H9 (cell line): ENCODE data around the gene SPRY2. TPM values are rescaled to one million over a fixed set of nuclear protein-coding genes. Genes with fewer than 3 reads are reported as not detected.

ENCODE experiments used
- DNase-seq: peaks from one replicate; pipeline ENCODE4 v3.0.0-alpha.2; 2017
- H2AFZ ChIP-seq: one replicate; pipeline ENCODE4 v1.6.1; 2013; ENCODE audit warnings: mild to moderate bottlenecking, low read length, control low read depth, moderate library complexity
- H2AK5ac ChIP-seq: 2 replicates; pipeline ENCODE4 v1.6.1; 2013; ENCODE audit warnings: low read length, control low read depth, mixed read lengths; ENCODE audit not compliant: insufficient read length
- H2BK120ac ChIP-seq: one replicate; pipeline ENCODE4 v1.6.1; 2013; ENCODE audit warnings: low read depth, mild to moderate bottlenecking, low read length, control low read depth, inconsistent platforms; ENCODE audit not compliant: poor library complexity, severe bottlenecking
- H2BK12ac ChIP-seq: 2 replicates; pipeline ENCODE4 v1.6.1; 2013; ENCODE audit warnings: low read length, control low read depth, mixed read lengths, low read depth; ENCODE audit not compliant: insufficient read length
- H2BK15ac ChIP-seq: 2 replicates; pipeline ENCODE4 v1.6.1; 2013; ENCODE audit warnings: low read depth, low read length, control low read depth
- H2BK20ac ChIP-seq: one replicate; pipeline ENCODE4 v1.6.1; 2013; ENCODE audit warnings: low read depth, mild to moderate bottlenecking, low read length, control low read depth, inconsistent platforms; ENCODE audit not compliant: poor library complexity, severe bottlenecking
- H2BK5ac ChIP-seq: 2 replicates; pipeline ENCODE4 v1.6.1; 2013; ENCODE audit warnings: low read length, control low read depth, mixed read lengths; ENCODE audit not compliant: insufficient read length
- H3K14ac ChIP-seq: 2 replicates; pipeline ENCODE4 v1.6.1; 2013; ENCODE audit warnings: low read length, control low read depth; ENCODE audit not compliant: insufficient read depth
- H3K18ac ChIP-seq: 2 replicates; pipeline ENCODE4 v1.6.1; 2013; ENCODE audit warnings: low read depth, mild to moderate bottlenecking, mixed read lengths, low read length, control low read depth; ENCODE audit not compliant: insufficient read length
- H3K23ac ChIP-seq: 2 replicates; pipeline ENCODE4 v1.6.1; 2013; ENCODE audit warnings: low read length, control low read depth, mixed read lengths, low read depth; ENCODE audit not compliant: insufficient read length
- H3K23me2 ChIP-seq: 2 replicates; pipeline ENCODE4 v1.6.1; 2013; ENCODE audit warnings: low read depth, mild to moderate bottlenecking, mixed read lengths, low read length, control low read depth; ENCODE audit not compliant: insufficient read length, poor library complexity, severe bottlenecking
- H3K27ac ChIP-seq: 2 replicates; pipeline ENCODE4 v1.5.1; 2013; ENCODE audit warnings: low read length, control low read depth, mixed read lengths, low read depth; ENCODE audit not compliant: insufficient read length
- H3K27me3 ChIP-seq: 2 replicates; pipeline ENCODE4 v1.6.1; 2013; ENCODE audit warnings: low read length, control low read depth, inconsistent platforms; ENCODE audit not compliant: insufficient read depth
- H3K4ac ChIP-seq: 2 replicates; pipeline ENCODE4 v1.6.1; 2013; ENCODE audit warnings: low read depth, mild to moderate bottlenecking, control low read depth, inconsistent platforms, low read length, moderate library complexity
- H3K4me1 ChIP-seq: 2 replicates; pipeline ENCODE4 v1.6.1; 2013; ENCODE audit warnings: low read length, control low read depth, inconsistent platforms; ENCODE audit not compliant: insufficient read depth
- H3K4me2 ChIP-seq: 2 replicates; pipeline ENCODE4 v1.6.1; 2013; ENCODE audit warnings: low read length, control low read depth, mixed read lengths; ENCODE audit not compliant: insufficient read length, insufficient read depth
- H3K56ac ChIP-seq: 2 replicates; pipeline ENCODE4 v1.6.1; 2013; ENCODE audit warnings: low read depth, mild to moderate bottlenecking, mixed read lengths, low read length, control low read depth; ENCODE audit not compliant: insufficient read length
- H3K79me1 ChIP-seq: 2 replicates; pipeline ENCODE4 v1.6.1; 2013; ENCODE audit warnings: low read depth, mild to moderate bottlenecking, moderate library complexity, low read length, control low read depth, inconsistent platforms; ENCODE audit not compliant: insufficient read depth, poor library complexity, severe bottlenecking
- H3K79me2 ChIP-seq: 2 replicates; pipeline ENCODE4 v1.6.1; 2013; ENCODE audit warnings: low read length, control low read depth, inconsistent platforms; ENCODE audit not compliant: insufficient read depth
- H3K9ac ChIP-seq: 2 replicates; pipeline ENCODE4 v1.6.1; 2013; ENCODE audit warnings: low read length, control low read depth, mixed read lengths; ENCODE audit not compliant: insufficient read length; ENCODE audit errors: extremely low read depth
- H3K9me3 ChIP-seq: one replicate; pipeline ENCODE4 v1.6.1; 2013; ENCODE audit warnings: low read depth, low read length, inconsistent platforms; ENCODE audit not compliant: control insufficient read depth
- H3T11ph ChIP-seq: one replicate; pipeline ENCODE4 v1.6.1; 2013; ENCODE audit warnings: mild to moderate bottlenecking, low read length, control low read depth, inconsistent platforms
- H4K20me1 ChIP-seq: one replicate; pipeline ENCODE4 v1.6.1; 2013; ENCODE audit not compliant: control insufficient read depth, insufficient read length, insufficient read depth
- H4K5ac ChIP-seq: 2 replicates; pipeline ENCODE4 v1.6.1; 2013; ENCODE audit warnings: low read depth, mild to moderate bottlenecking, mixed read lengths, low read length, control low read depth; ENCODE audit not compliant: insufficient read length
- H4K8ac ChIP-seq: replicated peaks from 2 replicates; pipeline ENCODE4 v1.6.1; 2013; ENCODE audit warnings: low read length, control low read depth, mixed read lengths, low read depth; ENCODE audit not compliant: insufficient read length
- H4K91ac ChIP-seq: 2 replicates; pipeline ENCODE4 v1.6.1; 2013; ENCODE audit warnings: low read depth, mild to moderate bottlenecking, moderate library complexity, mixed read lengths, low read length, control low read depth; ENCODE audit not compliant: insufficient read length
- H3K27ac Mint-ChIP-seq, 3 experiments: 2 replicates in 2 of 3; 3 replicates in 1 of 3; pipeline ENCODE4 v1.8.0; 2020 to 2021; ENCODE audit warnings: mixed read lengths in 3 of 3, mild to moderate bottlenecking in 1 of 3, moderate library complexity in 1 of 3
- H3K27me3 Mint-ChIP-seq: 2 replicates; pipeline ENCODE4 v1.8.0; 2021; ENCODE audit warnings: low read depth, mild to moderate bottlenecking, moderate library complexity, mixed read lengths
- H3K36me3 Mint-ChIP-seq, 3 experiments: 2 replicates in 2 of 3; 3 replicates in 1 of 3; pipeline ENCODE4 v1.8.0; 2020 to 2021; ENCODE audit warnings: low read depth in 3 of 3, mixed read lengths in 3 of 3; ENCODE audit not compliant: insufficient read depth in 1 of 3
- H3K4me1 Mint-ChIP-seq, 2 experiments: 2 replicates each; pipeline ENCODE4 v1.8.0; 2020; ENCODE audit warnings: mixed read lengths in 2 of 2
- H3K4me3 Mint-ChIP-seq, 2 experiments: 2 replicates in 1 of 2; 3 replicates in 1 of 2; pipeline ENCODE4 v1.8.0; 2020 to 2021; ENCODE audit warnings: mild to moderate bottlenecking in 2 of 2, mixed read lengths in 2 of 2, moderate library complexity in 1 of 2
- H3K9me3 Mint-ChIP-seq, 2 experiments: 2 replicates in 1 of 2; 3 replicates in 1 of 2; pipeline ENCODE4 v1.8.0; 2020; ENCODE audit warnings: mild to moderate bottlenecking in 2 of 2, mixed read lengths in 2 of 2, moderate library complexity in 1 of 2
- WGBS: extraction: QIAGEN DNeasy Blood & Tissue Kit; methylation state at CpG from one replicate; pipeline ENCODE4 v1.1.7; 2013; ENCODE audit warnings: missing lambda C conversion rate, low lambda C conversion rate, mixed read lengths; ENCODE audit not compliant: insufficient read length; ENCODE audit errors: extremely low coverage; 5-methylcytosine and 5-hydroxymethylcytosine counted together
- total RNA-seq: library from RNA; stranded (reverse); gene quantifications from 2 replicates; pipeline ENCODE4 v1.2.1, GENCODE V29; 2021
- TF ChIP-seq, protein P1 (sequence below): fragments of 200-600 bp; sonication (generic); conservative IDR thresholded peaks from 3 replicates; pipeline ENCODE4 v1.8.0; 2021; ENCODE audit warnings: antibody characterized with exemption, mild to moderate bottlenecking

The SPRY2 gene
- total RNA-seq, 1 experiment from 2014 or later = 56.4 TPM

- H3K4me1 Mint-ChIP-seq = peaks cover 1 to 5% of the 10 kb centered on the region in 2 experiments; a peak in 2 of 4 replicates
- no CpG with 5 or more reads among the region's 5 CpGs for WGBS
Observed at GRCh38 chr13:80312012-80312704, 28.8 kb downstream of the SPRY2 start.

More at GRCh38 chr13:80312012-80312704, 28.8 kb downstream of the SPRY2 start:
- H3K23me2 ChIP-seq = no peaks in the 10 kb centered on the region
- H4K8ac ChIP-seq = no peak overlapping the region
- no peak overlapping the region for H2AK5ac ChIP-seq
- H3K9ac ChIP-seq = no peak overlapping the region
- H3K4ac ChIP-seq = no peak overlapping the region
- H3K79me2 ChIP-seq = no peaks in the 10 kb centered on the region
- H2BK15ac ChIP-seq = no peak overlapping the region
- no peak overlapping the region for H3K4me2 ChIP-seq
- no peak overlapping the region for H4K5ac ChIP-seq
- no peaks in the 10 kb centered on the region for H3K79me1 ChIP-seq
- H3K56ac ChIP-seq = no peak overlapping the region
- TF ChIP-seq, protein P1, sequence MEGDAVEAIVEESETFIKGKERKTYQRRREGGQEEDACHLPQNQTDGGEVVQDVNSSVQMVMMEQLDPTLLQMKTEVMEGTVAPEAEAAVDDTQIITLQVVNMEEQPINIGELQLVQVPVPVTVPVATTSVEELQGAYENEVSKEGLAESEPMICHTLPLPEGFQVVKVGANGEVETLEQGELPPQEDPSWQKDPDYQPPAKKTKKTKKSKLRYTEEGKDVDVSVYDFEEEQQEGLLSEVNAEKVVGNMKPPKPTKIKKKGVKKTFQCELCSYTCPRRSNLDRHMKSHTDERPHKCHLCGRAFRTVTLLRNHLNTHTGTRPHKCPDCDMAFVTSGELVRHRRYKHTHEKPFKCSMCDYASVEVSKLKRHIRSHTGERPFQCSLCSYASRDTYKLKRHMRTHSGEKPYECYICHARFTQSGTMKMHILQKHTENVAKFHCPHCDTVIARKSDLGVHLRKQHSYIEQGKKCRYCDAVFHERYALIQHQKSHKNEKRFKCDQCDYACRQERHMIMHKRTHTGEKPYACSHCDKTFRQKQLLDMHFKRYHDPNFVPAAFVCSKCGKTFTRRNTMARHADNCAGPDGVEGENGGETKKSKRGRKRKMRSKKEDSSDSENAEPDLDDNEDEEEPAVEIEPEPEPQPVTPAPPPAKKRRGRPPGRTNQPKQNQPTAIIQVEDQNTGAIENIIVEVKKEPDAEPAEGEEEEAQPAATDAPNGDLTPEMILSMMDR = no peak
- no peaks in the 10 kb centered on the region for H4K20me1 ChIP-seq
- Mint-ChIP-seq H3K9me3 (no peaks in the 10 kb centered on the region), H3K27me3 (no peaks in the 10 kb centered on the region), H3K36me3 (no peaks in the 10 kb centered on the region), H3K4me3 (no peak overlapping the region), H3K27ac (no peak overlapping the region)
- H3K23ac ChIP-seq = no peak overlapping the region
- H3K27me3 ChIP-seq = no peaks in the 10 kb centered on the region
- no peak overlapping the region for H3K14ac ChIP-seq
- DNase-seq = no peak
- H3K18ac ChIP-seq = no peak overlapping the region
- H2BK5ac ChIP-seq = no peak overlapping the region
- H2BK120ac ChIP-seq = no peak overlapping the region
- no peak overlapping the region for H3K27ac ChIP-seq
- H3T11ph ChIP-seq = no peak overlapping the region
- no peak overlapping the region for H2BK12ac ChIP-seq
- H3K4me1 ChIP-seq = no peaks in the 10 kb centered on the region; the same call in 1 of the 2 replicates
- no peak overlapping the region for H2AFZ ChIP-seq
- no peaks in the 10 kb centered on the region for H3K9me3 ChIP-seq
- no peak overlapping the region for H4K91ac ChIP-seq
- H2BK20ac ChIP-seq = no peak overlapping the region
